Testis (tissue), 5 donors: ENCODE results near the gene DNASE1L3. TPM values are rescaled to one million over a fixed set of nuclear protein-coding genes. Genes with fewer than 3 reads are reported as not detected.

ENCODE experiments used
- DNase-seq: peaks from one replicate; pipeline ENCODE4 v3.0.0-alpha.2; 2019
- H3K27ac ChIP-seq, 2 donors: fragments of 200-600 bp; sonication (generic); one replicate each; pipeline ENCODE4 v1.5.1; 2019
- H3K27me3 ChIP-seq: fragments of 200-600 bp; sonication (generic); one replicate; pipeline ENCODE4 v1.5.1; 2019
- H3K36me3 ChIP-seq: fragments of 200-600 bp; sonication (generic); one replicate; pipeline ENCODE4 v1.5.1; 2017; ENCODE audit warnings: low read depth; ENCODE audit errors: missing control alignments
- H3K4me1 ChIP-seq: fragments of 200-600 bp; sonication (generic); one replicate; pipeline ENCODE4 v1.5.1; 2019
- H3K4me3 ChIP-seq, 2 donors: fragments of 200-600 bp; sonication (generic); one replicate each; pipeline ENCODE4 v1.5.1; 2017 to 2019
- H3K9me3 ChIP-seq: fragments of 200-600 bp; sonication (generic); one replicate; pipeline ENCODE4 v1.5.1; 2017
- POLR2A ChIP-seq: fragments of 450-650 bp; IDR thresholded peaks from one replicate; pipeline ENCODE4 v1.6.1; 2017; ENCODE audit warnings: antibody characterized with exemption, mild to moderate bottlenecking, moderate library complexity
- WGBS, 2 donors: methylation state at CpG; one replicate each; pipeline ENCODE4 v1.1.5; 2018; 5-methylcytosine and 5-hydroxymethylcytosine counted together
- intact Hi-C: fragments of 100-400 bp; cut with DNase I; formaldehyde crosslinking; loops from one replicate; pipeline ENCODE4 v1.15.1; 2023; ENCODE audit warnings: low total_unique reads
- long read RNA-seq, 2 donors: transcript quantifications; one replicate each; lab custom pipeline, GENCODE V29; 2026
- polyA plus RNA-seq: library from polyadenylated mRNA; stranded (reverse); fragments of 350-450 nt; fragmentation: Illumina TruSeq; extraction: RNeasy Lipid Tissue Mini Kit (QIAGEN cat#74804); gene quantifications from one replicate; pipeline ENCODE4 v1.2.3, GENCODE V29; 2014; ENCODE audit warnings: low read depth, low replicate concordance; ENCODE audit not compliant: insufficient read depth
- total RNA-seq, 2 donors: library from RNA; depleted of rRNA; stranded (reverse); fragments of >200 nt; gene quantifications; one replicate each; pipeline ENCODE4 v1.2.3, GENCODE V29; 2016
- TF ChIP-seq, protein P1 (sequence below), 3 experiments: fragments of 450-650 bp in 2 of 3; fragments of 200-600 bp in 1 of 3; sonication (generic) in 1 of 3; IDR thresholded peaks; one replicate each; pipeline ENCODE4 v1.5.1; 2016 to 2019; ENCODE audit warnings: antibody characterized with exemption in 3 of 3, mild to moderate bottlenecking in 2 of 3, moderate library complexity in 1 of 3

DNASE1L3 gene, protein sequence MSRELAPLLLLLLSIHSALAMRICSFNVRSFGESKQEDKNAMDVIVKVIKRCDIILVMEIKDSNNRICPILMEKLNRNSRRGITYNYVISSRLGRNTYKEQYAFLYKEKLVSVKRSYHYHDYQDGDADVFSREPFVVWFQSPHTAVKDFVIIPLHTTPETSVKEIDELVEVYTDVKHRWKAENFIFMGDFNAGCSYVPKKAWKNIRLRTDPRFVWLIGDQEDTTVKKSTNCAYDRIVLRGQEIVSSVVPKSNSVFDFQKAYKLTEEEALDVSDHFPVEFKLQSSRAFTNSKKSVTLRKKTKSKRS
- total RNA-seq = 1 to 10 TPM; 1.2 to 3.8 TPM
- 8.2 TPM for polyA plus RNA-seq
- long read RNA-seq, donor 1 = 0 reads
- long read RNA-seq, donor 2 = 0 reads

DNA sequence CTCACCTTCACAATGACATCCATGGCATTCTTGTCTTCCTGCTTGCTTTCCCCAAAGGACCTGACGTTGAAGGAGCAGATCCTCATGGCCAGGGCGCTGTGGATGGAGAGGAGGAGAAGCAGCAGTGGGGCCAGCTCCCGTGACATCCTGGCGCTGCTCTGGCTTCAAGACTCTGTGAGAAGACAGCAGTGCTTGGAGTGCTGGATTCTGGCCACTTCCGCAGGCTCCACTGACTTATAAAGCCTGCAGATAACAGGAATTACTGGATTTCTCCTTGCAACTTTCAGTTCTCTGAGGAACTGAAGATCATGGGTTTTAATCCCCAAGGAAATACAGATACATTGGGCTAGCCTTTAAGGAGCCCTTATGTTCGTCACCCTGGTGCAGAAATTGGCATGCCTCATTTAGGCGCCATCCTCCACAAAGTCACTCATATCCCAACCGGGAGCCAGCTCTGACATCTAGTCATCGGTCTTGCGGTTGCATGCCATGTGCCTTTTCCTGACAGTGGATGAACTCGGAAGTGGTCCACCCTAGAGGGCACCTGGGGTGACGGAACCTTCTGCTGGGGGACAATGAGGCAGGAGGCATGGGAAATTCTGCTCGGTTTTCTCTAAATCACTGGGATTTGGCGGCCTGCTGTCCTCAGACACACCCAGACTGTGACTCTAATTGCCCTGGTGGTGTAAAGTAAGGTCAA, at the start of gene DNASE1L3:
TSS of gene DNASE1L3 (minus strand) at position 212 of the 700 bp plus-strand sequence. CDS start at position 146, 66 bp downstream.
- H3K4me1 ChIP-seq = no peaks in the 10 kb centered on the region
- H3K27ac ChIP-seq = no peak within 1 kb of the TSS
- WGBS, 2 donors = 69 to 75% methylated on average over 14 of the region's 14 CpGs
- no peaks in the 10 kb centered on the region for H3K9me3 ChIP-seq
- intact Hi-C loops = no loop called here
- no peak within 1 kb of the TSS for H3K4me3 ChIP-seq
- DNase-seq = peak; percentile 69
- no peaks in the 10 kb centered on the region for H3K36me3 ChIP-seq
- TF ChIP-seq, protein P1, sequence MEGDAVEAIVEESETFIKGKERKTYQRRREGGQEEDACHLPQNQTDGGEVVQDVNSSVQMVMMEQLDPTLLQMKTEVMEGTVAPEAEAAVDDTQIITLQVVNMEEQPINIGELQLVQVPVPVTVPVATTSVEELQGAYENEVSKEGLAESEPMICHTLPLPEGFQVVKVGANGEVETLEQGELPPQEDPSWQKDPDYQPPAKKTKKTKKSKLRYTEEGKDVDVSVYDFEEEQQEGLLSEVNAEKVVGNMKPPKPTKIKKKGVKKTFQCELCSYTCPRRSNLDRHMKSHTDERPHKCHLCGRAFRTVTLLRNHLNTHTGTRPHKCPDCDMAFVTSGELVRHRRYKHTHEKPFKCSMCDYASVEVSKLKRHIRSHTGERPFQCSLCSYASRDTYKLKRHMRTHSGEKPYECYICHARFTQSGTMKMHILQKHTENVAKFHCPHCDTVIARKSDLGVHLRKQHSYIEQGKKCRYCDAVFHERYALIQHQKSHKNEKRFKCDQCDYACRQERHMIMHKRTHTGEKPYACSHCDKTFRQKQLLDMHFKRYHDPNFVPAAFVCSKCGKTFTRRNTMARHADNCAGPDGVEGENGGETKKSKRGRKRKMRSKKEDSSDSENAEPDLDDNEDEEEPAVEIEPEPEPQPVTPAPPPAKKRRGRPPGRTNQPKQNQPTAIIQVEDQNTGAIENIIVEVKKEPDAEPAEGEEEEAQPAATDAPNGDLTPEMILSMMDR (IDR thresholded peaks at IDR 0.05) = no peak
- no peak for TF ChIP-seq POLR2A
- no peaks in the 10 kb centered on the region for H3K27me3 ChIP-seq

DNA sequence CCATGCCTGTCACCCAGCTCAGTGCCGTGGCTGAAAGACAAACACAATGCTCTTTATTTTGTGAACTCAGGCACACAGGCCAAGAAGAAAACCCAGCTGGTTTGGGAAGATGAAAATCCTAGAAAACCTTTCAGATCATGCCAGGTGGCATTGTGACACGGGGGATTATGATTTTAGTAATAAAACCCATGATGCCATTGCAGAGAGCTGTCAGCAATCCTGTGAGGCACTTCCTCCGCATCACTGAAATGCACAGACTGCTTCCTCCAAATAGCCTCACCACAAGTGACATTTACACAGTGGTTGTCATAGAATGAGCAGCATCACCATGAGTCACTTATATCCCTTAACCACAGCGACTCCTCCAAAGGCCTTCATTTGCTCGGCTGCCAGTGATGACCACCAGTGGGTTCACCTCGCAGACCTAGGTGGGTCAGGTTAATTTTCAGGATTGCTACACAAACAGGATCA, 49.5 kb upstream of the DNASE1L3 start:
- H3K27ac ChIP-seq = no peak overlapping the region
- DNase-seq = no peak
- no peaks in the 10 kb centered on the region for H3K36me3 ChIP-seq
- WGBS, 2 donors = 95 to 96% methylated on average over 6 of the region's 6 CpGs
- intact Hi-C loops = no loop called here
- no peaks in the 10 kb centered on the region for H3K9me3 ChIP-seq
- H3K4me1 ChIP-seq = no peaks in the 10 kb centered on the region
- H3K4me3 ChIP-seq = no peak overlapping the region
- TF ChIP-seq POLR2A = no peak
- TF ChIP-seq, protein P1 (IDR thresholded peaks at IDR 0.05) = no peak
- H3K27me3 ChIP-seq = no peaks in the 10 kb centered on the region

DNA sequence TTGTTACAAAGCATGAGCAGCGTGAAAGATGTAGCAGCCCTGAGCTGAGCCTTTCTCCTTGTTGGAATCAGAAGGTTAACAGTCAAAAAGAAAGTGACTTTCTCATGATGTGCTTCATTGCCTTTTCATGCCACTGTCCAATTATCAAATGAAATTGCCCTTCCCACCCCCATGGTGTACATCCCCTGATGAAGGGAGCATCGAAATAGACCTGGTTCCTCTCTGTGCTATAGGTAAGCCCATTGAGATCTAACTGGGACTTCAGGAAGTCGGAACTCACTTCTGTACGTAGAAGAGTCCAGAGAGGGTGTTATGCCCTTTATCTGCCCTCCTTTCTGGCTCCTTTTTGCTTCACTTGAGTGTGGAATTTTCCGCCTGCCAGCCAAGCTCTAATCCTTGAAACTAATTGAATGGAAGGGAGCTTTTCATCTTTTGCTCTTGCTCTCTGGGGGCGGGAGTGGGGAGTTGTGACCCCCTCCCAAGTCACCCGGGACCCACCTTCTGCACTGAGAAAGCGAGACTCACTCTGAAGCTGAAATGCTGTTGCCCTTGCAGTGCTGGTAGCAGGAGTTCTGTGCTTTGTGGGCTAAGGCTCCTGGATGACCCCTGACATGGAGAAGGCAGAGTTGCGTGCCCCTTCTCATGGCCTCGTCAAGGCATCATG, 47.8 kb upstream of the DNASE1L3 start:
- Histone ChIP-seq H3K4me1 (no peaks in the 10 kb centered on the region), H3K27ac (no peak overlapping the region), H3K4me3 (no peak overlapping the region), H3K36me3 (no peaks in the 10 kb centered on the region), H3K9me3 (no peaks in the 10 kb centered on the region), H3K27me3 (no peaks in the 10 kb centered on the region)
- 89 to 95% methylated on average over 8 to 10 of the region's 10 CpGs for WGBS, 2 donors
- no peak for DNase-seq
- no peak for TF ChIP-seq POLR2A
- TF ChIP-seq, protein P1 (IDR thresholded peaks at IDR 0.05) = no peak
- intact Hi-C loops = no loop called here

DNA sequence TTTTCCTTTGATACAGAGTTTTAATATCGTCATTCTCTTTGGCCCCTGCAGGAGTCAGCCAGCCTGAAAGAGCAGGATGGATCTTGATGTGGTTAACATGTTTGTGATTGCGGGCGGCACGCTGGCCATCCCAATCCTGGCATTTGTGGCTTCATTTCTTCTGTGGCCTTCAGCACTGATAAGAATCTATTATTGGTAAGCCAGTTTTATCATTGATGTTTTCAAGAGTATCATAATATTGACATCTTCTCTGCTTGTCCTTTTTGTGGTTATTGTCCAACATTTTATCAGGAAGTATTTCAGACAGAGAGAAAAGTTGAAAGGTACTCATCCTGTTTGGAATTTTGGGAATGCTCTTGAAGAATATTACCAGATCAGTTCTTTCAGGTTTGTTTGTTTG, 45.7 kb upstream of the DNASE1L3 start:
- H3K36me3 ChIP-seq = no peaks in the 10 kb centered on the region
- peaks cover 4% of the 10 kb centered on the region for H3K4me1 ChIP-seq

More for the DNA sequence above, 45.7 kb upstream of the DNASE1L3 start:
- Histone ChIP-seq H3K9me3 (no peaks in the 10 kb centered on the region), H3K4me3 (no peak overlapping the region), H3K27ac (no peak overlapping the region), H3K27me3 (no peaks in the 10 kb centered on the region)
- intact Hi-C loops = no loop called here
- DNase-seq = no peak
- WGBS, 2 donors = 91 to 93% methylated on average over 4 of the region's 4 CpGs
- TF ChIP-seq, protein P1 (IDR thresholded peaks at IDR 0.05) = no peak
- TF ChIP-seq POLR2A = no peak
